ENCODE results near the gene INPP5A.

Gene INPP5A

GRCh38 chr10:132500781-132501415, 36.7 kb upstream of the INPP5A start (continued):
- TF ChIP-seq ARNTL (CRISPR knock-in tag; IDR thresholded peaks at IDR 0.05; ENCODE audit: borderline replicate concordance, low read depth) (no peak), TOX (CRISPR knock-in tag; IDR thresholded peaks at IDR 0.05; ENCODE audit: borderline replicate concordance) (no peak), ZNF565 (CRISPR knock-in tag; conservative IDR thresholded peaks at IDR 0.05; ENCODE audit: low read depth) (no peak), ZNF70 (CRISPR knock-in tag; IDR thresholded peaks at IDR 0.05) (no peak), OSR1 (CRISPR knock-in tag; IDR thresholded peaks at IDR 0.05) (no peak), ZC3H10 (CRISPR knock-in tag; IDR thresholded peaks at IDR 0.05) (no peak), ISL1 (CRISPR knock-in tag; IDR thresholded peaks at IDR 0.05) (no peak)

GRCh38 chr10:132502544-132503300, 34.9 kb upstream of the INPP5A start:
- no peak for ATAC-seq
- TF ChIP-seq ARNTL (CRISPR knock-in tag; IDR thresholded peaks at IDR 0.05; ENCODE audit: borderline replicate concordance, low read depth), result no peak
- TF ChIP-seq BACH2 (CRISPR knock-in tag; IDR thresholded peaks at IDR 0.05; ENCODE audit: borderline replicate concordance), result no peak
- no peak for TF ChIP-seq TOX (CRISPR knock-in tag; IDR thresholded peaks at IDR 0.05; ENCODE audit: borderline replicate concordance)
- TF ChIP-seq OSR1 (CRISPR knock-in tag; IDR thresholded peaks at IDR 0.05), result no peak

- TF ChIP-seq PATZ1 (CRISPR knock-in tag; IDR thresholded peaks at IDR 0.05; ENCODE audit: borderline replicate concordance) (no peak), ARNTL (CRISPR knock-in tag; IDR thresholded peaks at IDR 0.05; ENCODE audit: borderline replicate concordance, low read depth) (no peak), TSHZ2 (CRISPR knock-in tag; IDR thresholded peaks at IDR 0.05) (no peak), ESRRG (CRISPR knock-in tag; IDR thresholded peaks at IDR 0.05) (no peak), ISL1 (CRISPR knock-in tag; IDR thresholded peaks at IDR 0.05) (no peak), OSR1 (CRISPR knock-in tag; IDR thresholded peaks at IDR 0.05) (no peak), CSRNP3 (CRISPR knock-in tag; IDR thresholded peaks at IDR 0.05) (no peak), GLIS3 (CRISPR knock-in tag; IDR thresholded peaks at IDR 0.05) (no peak), ZNF8 (CRISPR knock-in tag; IDR thresholded peaks at IDR 0.05) (no peak), PPARA (CRISPR knock-in tag; IDR thresholded peaks at IDR 0.05; ENCODE audit: borderline replicate concordance) (no peak), CREB5 (CRISPR knock-in tag; IDR thresholded peaks at IDR 0.05; ENCODE audit: low read depth) (no peak), ZC3H10 (CRISPR knock-in tag; IDR thresholded peaks at IDR 0.05) (no peak), BACH2 (CRISPR knock-in tag; IDR thresholded peaks at IDR 0.05; ENCODE audit: borderline replicate concordance) (no peak), ZFP30 (CRISPR knock-in tag; IDR thresholded peaks at IDR 0.05) (no peak), SNAI2 (CRISPR knock-in tag; IDR thresholded peaks at IDR 0.05) (no peak)
- no peak for ATAC-seq
Observed at GRCh38 chr10:132503581-132504421, 33.8 kb upstream of the INPP5A start.

Measured in SK-N-SH treated with all-trans-retinoic acid at 6 μM for 48 hours (cell line).